Urothelium cell line (cell line): ENCODE data around the gene AKT2.

Experiments used
- DNase-seq: peaks from one replicate; pipeline ENCODE4 v3.0.0; 2011; ENCODE audit warnings: low spot score, mixed read lengths
- FAIRE-seq: peaks from 2 replicates; lab custom pipeline; 2011; peaks lifted over from hg19 to GRCh38; lab: Jason Lieb, UNC

AKT2 gene

DNA sequence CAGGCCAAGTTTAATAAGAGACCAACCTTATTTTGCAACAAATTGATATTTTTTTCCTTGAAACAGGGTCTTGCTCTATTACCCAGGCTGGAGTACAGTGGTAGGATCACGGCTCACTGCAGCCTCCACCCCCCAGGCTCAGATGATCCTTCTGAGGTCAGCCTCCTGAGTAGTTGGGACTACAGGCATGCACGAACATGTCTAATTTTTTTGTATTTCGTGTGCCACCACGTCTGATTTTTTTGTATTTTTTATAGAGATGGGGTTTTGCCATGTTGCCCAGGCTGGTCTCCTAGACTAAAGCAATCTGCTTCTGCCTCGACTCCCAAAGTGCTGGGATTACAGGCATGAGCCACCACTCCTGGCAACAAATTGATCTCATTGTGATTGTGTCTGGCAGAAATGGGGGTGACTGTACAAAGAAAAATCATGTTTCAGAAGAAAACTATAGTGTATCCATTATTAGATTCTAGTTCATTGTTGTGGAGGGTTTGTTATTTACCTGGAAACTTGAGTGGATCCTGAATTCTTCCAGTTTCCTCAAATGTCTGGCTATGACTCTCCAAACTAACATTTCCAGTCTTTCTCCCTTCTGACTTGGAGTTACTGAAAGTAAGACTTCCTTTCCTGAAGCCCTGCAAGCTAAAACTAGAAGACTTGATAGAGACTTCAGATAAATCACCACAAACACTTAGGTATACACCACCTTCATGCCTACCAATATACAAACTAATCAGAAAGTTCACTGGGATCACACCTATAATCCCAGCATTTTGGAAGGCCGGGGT lies 17.3 kb upstream of the AKT2 start:
- FAIRE-seq (no peak), DNase-seq (no peak)

DNA sequence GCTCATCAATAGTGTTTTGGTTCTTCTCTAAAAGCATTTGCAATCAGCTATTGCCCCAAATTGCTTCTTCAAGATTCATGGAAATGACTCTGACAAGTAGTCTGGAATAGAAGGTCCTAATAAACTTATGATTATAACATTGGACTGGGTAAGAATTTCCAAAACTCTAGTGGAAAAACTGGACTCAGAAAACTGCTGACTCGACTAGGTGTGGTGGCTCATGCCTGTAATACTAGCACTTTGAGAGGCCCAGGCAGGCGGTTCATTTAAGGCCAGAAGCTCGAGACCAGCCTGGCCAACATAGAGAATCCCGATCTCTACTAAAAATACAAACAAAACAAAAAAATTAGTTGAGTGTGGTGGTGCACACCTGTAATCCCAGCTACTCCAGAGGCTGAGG lies 15.5 kb upstream of the AKT2 start:
- FAIRE-seq (no peak), DNase-seq (no peak)

DNA sequence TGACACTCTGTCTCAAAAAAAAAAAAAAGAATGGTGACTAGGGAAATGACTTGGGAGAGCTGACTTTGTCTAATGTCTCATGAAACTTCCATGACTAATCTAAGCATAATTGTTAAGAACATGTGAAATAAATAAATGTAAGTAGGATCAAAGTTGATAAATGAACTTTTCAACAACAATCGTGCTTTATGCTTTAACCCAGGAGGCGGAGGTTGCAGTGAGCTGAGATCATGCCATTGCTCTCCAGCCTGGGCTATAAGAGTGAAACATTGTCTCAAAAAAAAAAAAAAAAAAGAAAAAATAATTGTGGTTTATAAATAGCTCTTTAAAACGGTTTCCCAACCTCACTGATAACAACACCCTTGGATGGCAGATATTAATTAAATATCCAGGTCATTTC lies 12.9 kb upstream of the AKT2 start:
- DNase-seq (no peak), FAIRE-seq (no peak)

DNA sequence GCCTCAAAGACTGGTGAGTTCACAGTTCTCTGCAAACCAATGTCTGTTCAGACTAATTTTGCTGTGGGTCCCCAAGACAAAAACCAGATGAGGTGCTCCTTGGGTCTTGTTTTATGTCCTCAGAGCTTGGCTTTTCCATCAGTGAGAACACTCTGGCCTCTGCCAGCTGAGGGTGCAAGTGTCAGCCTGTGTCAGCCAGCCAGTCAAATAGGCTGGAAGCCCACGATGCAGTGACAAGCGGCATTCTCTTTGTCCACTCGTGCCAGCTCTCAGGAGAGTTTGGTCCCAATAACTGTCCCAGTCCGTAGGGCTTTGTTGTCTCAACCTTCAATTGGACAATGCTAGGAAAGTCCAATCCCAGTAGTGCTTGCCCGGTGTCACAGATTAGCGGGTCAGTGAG lies 9.4 kb upstream of the AKT2 start:
- DNase-seq (no peak), FAIRE-seq (no peak)

DNA sequence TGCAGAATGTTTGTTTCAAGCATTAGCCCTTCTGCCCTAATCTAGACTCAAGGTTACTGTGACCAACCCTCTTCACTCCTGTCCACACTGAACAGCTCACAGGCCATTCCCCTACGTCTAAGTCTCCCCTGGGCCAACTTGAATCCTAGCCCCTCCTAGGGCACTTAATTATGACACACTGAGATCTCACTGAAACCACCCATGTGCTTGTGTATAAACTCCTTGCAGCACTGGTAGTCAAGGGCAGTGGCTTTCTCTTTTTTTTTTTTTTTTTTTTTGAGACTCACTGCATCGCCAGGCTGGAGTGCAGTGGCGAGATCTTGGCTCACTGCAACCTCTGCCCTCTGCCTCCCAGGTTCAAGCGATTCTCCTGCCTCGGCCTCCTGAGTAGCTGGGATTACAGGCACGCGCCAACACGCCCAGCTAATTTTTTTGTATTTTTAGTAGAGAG lies 1.9 kb upstream of the AKT2 start:
- no peak for FAIRE-seq

DNA sequence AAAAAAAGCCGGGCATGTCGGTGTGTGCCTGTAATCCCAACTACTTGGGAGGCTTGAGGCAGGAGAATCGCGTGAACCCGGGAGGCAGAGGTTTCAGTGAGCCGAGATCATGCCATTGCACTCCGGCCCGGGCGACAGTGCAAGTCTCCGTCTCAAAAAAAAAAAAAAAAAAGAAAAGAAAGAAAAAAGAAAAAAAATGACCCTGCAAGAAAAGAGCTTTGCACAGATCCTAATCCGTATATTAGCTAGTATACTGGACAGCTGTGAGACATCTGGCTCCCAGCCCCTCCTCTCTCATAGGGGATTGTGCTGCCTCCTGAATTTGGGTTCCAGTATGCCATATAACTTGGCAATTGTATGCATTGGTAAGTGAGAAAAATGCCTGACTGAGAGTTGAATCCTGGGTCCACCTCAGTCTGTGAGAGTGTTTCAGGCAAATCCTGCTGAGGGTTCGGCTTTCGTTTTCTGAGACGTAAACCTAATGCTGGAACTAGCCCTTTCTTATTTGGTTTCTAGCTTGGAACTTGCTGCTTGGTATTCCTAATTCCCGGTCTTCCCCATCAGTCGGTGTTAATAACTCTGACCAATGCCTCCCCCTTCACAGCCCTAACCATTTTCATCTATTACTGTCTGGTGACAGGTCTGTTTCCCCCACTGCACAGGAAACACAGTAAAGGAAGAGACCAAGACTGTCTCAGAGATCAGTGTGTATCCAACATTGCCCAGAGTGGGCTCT lies 1.3 kb upstream of the AKT2 start:
- DNase-seq (no peak), FAIRE-seq (no peak)

More for the DNA sequence above, 1.9 kb upstream of the AKT2 start:
- DNase-seq: no peak

DNA sequence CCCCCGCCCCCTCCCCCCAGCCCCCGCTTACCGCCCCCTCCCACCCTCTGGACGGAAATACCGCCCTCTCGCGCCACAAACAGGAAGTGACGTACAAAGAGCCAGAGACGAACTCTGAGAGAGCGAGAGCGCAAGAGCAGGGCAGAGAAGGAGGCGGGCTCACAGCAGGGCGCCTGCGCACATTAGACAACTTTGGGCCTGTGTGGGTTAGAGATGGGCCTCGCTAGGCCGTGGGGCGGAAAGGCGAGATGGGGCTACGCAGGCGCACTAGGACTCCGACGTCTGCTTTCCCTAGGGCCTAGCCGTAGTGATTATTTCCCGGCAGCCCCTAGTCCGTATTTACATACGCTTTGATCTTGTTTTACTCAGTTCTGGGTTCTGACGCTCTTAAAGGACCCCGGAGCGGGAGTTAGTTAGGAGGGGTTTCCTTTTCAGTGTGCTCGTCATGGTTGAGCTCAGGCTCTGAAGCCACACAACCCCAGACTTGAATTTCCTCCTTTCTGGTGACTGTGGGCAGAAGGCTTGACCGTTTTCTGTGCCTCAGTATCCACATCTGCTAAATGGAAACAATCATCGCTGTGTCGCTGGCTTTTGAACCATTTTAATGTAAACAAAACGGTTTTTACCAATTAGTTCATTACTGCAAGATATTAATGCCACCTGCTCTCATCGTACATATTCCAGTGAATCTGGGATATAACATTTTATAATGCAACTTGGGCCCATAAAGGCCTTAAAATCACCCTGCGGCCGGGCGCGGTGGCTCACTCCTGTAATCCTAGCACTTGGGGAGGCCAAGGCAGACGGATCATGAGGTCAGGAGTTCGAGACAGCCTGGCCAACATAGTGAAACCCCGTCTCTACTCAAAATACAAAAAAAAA lies 449 bp upstream of the AKT2 start:
- no peak for FAIRE-seq

DNA sequence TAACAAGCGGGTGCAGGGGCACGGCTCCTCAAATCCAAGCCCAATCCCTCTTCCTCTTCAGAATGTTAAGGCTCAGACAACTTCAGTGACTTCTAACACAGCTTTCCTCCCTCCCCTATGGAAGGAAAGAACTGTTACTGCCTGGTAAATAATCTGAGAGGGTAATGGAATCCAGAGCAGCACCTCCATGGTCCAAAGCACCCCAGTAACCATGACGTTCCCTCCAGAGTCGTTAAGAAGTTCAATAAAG lies 969 bp downstream of the AKT2 start:
- FAIRE-seq: no peak
- no peak for DNase-seq

More for the DNA sequence above, 449 bp upstream of the AKT2 start:
- DNase-seq: peak; percentile 100

DNA sequence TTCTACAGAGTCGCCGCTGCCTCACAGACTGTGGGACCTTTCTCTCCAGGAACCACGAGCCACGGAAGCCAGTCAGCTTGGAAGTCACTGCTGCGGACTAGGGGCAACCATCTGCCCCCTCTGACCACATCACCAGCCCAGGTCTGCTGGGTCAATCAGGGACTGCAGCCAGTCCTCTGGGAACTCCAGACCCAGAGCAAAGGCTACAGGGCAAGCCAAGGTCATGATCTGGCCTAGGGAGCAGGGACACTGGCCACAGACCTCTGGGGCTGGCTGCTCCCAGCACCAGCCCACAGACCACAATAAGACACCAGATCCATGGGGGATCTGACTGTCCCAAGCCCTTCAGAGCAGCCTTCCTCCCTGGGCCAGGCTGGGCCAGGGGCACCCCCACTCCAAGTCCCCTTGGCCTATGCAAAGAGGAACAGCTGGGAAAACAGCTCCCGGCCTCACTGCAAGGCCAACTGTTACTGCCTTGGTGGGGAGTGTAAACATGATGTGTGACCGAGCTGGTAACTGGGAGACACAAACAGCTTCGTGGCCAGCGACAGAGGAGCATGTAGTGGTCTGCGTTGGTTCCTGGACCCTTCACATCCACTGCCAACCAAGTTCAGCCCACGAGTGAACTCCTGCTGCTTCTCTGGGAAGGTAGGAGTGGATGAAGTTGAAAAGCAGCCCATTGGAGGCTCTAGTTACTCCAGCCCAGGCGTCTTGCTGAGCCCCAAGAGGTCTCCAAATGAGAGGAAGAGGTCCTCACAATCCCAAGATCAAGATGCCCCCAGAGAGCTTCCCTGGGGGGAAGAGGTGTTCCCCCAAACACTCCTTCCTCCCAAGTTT lies 1.5 kb downstream of the AKT2 start:
- no peak for DNase-seq
- FAIRE-seq: no peak

DNA sequence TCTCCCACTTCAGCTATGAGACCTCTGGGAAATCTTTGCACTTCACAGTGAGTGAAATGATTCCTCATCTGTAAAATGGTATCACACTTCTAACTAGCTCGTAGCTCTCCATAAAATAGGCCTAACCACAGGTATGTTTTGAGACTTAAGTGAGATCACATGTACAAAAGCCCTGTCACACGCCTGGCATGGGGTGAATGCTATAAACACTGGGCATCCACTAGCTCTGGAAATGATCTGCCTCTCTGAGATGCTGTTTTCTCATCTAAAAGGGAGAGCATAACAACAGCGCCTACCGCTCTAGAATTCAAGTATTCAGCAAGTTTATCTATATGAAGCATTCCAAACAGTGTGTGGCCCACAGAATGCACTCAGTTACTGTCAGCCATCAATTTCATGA lies 2.2 kb downstream of the AKT2 start:
- DNase-seq (no peak), FAIRE-seq (no peak)

DNA sequence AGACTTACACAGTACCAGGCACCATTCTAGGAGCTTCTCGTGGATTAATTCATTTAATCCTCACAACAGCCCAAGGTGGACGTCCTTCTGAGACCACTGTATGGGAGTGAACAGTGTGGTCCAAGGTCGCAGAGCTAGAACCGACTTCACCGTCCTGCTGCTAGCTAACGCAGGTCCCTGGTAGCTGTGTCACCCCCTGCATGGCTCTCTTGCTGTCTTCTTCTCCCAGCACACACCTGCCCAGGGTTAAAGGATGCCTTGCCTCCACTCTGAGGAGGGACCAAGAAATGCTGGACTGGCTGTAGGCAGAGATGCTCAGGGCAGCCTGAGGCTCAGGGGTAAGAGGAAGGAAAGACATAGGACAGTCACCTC lies 3.0 kb downstream of the AKT2 start:
- FAIRE-seq (no peak), DNase-seq (no peak)

DNA sequence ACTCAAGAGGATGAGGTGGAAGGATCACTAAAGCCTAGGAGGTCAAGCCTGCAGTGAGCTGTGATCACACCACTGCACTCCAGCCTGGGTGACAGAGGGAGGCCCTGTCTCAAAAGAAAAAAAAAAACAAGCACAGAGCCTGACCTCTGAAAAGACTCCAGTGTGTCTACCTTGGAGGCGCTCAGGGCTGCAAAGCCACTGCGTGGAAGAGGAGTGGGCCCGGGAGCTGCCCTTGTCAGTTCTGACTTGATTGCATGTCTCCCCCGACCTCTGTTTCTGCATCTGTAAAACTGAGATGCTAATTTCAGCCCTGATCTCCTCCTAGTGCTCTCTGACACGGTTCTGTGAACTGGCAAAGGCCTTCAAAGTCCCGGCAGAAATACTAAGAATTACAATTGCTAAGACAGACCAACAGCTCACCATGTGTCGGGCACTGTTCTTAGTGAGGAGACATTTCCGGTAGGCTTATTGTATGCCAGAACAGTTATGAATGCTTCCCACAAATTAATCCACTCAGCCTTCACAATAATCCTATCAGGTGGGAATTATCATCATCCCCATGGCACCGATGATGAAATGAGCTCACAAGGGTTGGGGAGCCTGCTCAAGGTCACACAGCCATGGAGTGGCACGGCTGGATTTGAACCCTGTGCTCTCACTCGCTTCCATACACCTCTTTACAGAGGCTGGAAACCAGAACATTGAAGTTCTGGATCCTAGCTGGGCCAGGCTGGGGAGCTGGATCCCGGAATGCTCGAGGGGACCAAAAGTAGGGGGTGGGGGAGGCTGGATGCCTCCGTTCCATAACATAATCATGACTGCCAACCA lies 3.5 kb downstream of the AKT2 start:
- no peak for FAIRE-seq
- DNase-seq: no peak

DNA sequence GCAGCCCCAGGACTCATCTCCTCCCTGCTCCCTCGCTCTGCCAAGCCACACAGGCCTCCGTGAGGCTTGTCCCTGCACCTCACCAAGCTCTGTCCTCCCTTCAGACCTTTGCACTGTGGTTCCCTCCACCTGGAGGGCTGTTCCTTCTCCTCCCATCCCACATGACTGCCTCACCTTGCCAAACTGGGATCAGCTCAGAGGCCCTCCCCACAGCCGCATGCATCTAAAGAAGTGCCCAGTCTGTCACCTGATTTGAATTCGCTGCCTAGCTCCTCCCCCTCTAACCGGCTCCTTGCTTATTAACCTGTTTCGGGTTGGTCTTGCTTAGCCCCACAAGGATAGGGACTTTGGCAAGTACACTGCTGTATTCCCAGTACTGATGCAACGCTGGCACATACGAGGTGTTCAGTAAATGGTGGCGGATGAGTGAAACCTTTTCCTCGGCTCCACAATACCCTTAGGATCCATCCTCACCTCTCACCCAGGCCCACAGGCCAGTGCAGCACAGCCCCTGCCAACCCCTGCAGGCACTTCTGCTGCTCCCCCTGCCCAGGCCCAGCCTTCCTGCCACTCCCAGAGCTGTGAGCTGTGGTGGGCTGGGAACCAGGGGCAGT lies 4.4 kb downstream of the AKT2 start:
- no peak for DNase-seq
- FAIRE-seq: no peak

DNA sequence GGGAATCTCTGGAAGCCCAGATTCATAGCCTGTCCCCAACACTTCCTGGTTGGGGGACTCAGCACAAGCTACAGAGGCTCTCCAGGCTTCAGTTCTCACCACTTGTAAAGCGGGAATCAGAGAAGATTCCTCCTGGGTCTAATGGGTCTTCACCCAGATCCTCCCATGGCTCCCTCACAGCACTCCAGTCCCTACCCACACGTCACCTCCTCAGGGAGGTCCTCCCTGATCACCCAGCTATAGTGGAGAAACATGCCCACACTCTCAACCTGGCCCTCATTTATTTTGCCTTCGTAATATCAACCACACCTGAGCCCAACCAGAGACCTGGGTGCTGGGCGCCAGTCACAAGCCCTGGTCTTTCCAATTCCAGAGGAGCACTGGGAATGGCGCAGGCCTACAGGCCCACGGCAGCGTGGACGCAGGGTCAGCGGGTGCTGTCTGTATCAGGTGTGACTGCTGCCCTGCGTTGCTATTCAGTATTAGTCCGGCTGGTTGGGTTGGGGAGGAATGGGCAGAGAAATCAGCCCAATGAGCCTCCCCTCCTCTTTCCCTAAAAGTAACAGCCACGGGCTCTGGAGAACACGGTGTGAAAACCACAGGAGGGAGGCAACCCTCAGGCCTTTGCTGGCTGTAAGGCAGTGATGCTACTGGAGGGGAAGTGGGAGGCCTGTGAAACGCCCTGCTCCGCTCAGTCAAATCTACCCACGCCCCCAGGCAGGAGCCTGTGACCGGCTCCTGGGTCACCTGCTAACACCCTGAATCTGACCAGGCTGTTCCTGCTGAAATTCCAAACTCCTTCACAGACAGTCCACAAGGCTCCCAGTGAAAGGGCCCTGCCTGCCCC lies 5.2 kb downstream of the AKT2 start:
- FAIRE-seq (no peak), DNase-seq (no peak)

DNA sequence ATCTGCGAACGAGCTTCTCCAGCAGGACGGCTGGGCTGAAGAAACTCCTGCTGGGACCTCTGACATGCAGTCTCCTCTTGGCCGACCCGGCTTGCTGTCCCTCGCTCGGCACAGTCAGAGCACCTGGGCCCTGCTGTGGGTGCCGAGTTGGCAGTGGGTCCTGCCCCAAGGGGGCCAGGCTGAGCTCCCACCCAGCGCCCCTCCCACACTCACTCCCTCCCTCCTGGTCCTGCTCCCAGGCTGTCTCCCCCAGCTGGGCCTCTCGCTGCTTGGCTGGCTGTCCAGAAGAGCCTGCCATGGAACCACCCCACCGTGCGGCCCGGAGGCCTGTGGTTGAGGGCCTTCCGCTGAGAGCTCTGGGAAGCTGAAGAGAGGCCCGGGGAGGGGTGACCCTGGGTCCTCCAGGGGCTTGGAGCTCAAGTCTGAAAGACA lies 6.0 kb downstream of the AKT2 start:
- DNase-seq: no peak
- FAIRE-seq: no peak

DNA sequence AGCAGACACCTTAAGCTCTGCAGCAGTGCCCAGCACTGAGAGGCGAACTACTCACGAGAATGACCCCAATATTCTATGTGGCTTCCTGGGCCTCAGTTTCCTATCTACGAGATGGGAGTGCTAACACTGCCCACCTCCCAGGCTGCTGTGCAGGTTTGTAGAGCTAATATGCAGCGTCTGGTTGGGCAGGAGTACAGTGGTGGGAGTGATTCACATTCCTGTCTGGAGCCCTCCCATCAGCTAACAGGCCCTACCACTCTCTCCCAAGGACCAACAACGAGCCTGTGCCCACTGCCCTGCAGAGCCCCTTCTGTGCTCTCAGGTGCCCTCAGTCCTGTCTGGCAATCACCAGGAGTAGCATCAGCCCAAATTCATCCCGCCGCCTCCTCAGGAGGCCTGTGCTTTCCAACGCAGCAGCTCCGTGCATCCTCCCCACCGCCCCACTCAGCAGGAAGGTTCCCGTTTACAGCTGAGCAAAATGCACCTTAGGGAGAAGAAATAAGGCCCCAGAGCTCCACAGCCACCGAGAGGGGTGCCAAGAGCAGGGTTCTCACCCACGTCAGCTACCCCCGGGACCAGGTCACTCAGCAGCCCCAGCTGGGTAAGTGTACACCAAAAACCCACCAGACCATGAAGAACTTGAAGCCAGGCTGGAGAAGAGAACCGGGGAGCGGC lies 6.6 kb downstream of the AKT2 start:
- DNase-seq (no peak), FAIRE-seq (no peak)

DNA sequence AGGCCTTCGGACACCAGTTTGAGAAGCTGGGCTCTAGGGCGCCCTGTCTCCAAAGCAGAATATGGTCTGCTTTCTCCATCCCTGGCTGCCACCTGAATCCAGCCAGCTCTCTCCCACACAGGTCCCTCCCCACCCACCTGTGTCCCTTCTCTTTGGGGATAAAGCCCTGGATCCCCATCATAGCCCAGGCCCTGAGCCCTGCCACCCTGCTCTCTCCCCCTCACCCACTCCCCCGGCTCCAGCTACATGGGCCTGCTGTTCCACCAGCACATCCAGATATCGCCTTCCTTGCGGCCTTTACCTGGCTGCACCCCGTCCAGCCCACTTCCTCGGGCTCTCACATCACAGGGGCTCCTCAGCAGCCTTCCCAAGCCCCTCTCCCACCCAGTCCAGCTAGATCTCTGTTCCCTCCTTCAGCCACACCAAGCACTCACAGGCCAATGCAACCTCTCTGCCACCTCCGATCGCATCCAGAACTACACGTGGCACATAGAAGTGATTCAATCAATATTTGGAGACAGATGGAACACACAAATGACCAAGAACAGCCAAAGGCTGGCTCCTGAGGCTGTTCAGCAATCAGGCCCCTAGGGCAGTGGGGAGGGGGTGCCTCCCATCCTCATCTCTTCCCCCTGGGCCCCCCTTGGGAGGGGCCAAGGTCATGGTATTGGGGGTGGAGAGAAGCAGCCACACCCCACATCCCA lies 7.6 kb downstream of the AKT2 start:
- no peak for DNase-seq
- FAIRE-seq: no peak
